NCI-H524 (cell line): Measurements from ENCODE around the gene VPS29.
A peak's percentile ranks its signal among the peaks of the same experiment; 100 is the strongest.
"Not testable (repeated sequence)": the region's sequence is repeated elsewhere in the genome, so short reads cannot be mapped to it uniquely, and the experiment has no call there.

Experiments
- DNase-seq, 2 experiments: peaks; one replicate each; lab custom pipeline; 2025; lab: John Stamatoyannopoulos, UW

The VPS29 gene

GRCh38 chr12:110501752-110502738, at the start of gene VPS29, which contains the start of gene RAD9B:
Gene VPS29, minus strand, starts transcription at chr12:110502111. Its CDS starts 60 bp downstream, at chr12:110502051.
Gene RAD9B, plus strand, starts transcription at chr12:110502331. Its CDS starts 7 bp downstream, at chr12:110502338.
- peak; percentile 88 to 97 for DNase-seq

GRCh38 chr12:110550981-110551380, 49.1 kb upstream of the VPS29 start:
- DNase-seq: no peak

- DNase-seq: no peak
Measured at GRCh38 chr12:110549716-110550115, 47.8 kb upstream of the VPS29 start.

- DNase-seq: no peak
Measured at GRCh38 chr12:110548678-110549077, 46.8 kb upstream of the VPS29 start.

GRCh38 chr12:110547090-110547489, 45.2 kb upstream of the VPS29 start:
- no peak for DNase-seq

- DNase-seq: no peak
Measured at GRCh38 chr12:110546339-110546738, 44.4 kb upstream of the VPS29 start.

- no peak for DNase-seq
Measured at GRCh38 chr12:110545812-110546211, 43.9 kb upstream of the VPS29 start.

- not testable (repeated sequence) for DNase-seq
Measured at GRCh38 chr12:110545259-110545658, 43.3 kb upstream of the VPS29 start.

GRCh38 chr12:110543965-110544364, 42.1 kb upstream of the VPS29 start:
- no peak for DNase-seq

GRCh38 chr12:110543252-110543959, 41.5 kb upstream of the VPS29 start:
- DNase-seq: peak; percentile 69 to 89

GRCh38 chr12:110540048-110540447, 38.1 kb upstream of the VPS29 start:
- no peak for DNase-seq

- no peak for DNase-seq
Measured at GRCh38 chr12:110538869-110539622, 37.1 kb upstream of the VPS29 start.

GRCh38 chr12:110537605-110538409, 35.9 kb upstream of the VPS29 start:
- DNase-seq: no peak

GRCh38 chr12:110536834-110537604, 35.1 kb upstream of the VPS29 start:
- no peak for DNase-seq

GRCh38 chr12:110534811-110535210, 32.9 kb upstream of the VPS29 start:
- DNase-seq: no peak

- DNase-seq: no peak
Measured at GRCh38 chr12:110533607-110534006, 31.7 kb upstream of the VPS29 start.

- no peak for DNase-seq
Measured at GRCh38 chr12:110532644-110533043, 30.7 kb upstream of the VPS29 start.

GRCh38 chr12:110531741-110532333, 29.9 kb upstream of the VPS29 start:
- no peak for DNase-seq

GRCh38 chr12:110530511-110530910, 28.6 kb upstream of the VPS29 start:
- no peak for DNase-seq

GRCh38 chr12:110528277-110528839, 26.4 kb upstream of the VPS29 start:
- DNase-seq: no peak
